NCI-H345 (cell line): ENCODE measurements around the gene GPR176.
"Not testable (repeated sequence)": the region's sequence is repeated elsewhere in the genome, so short reads cannot be mapped to it uniquely, and the experiment has no call there.

Source experiments
- DNase-seq: peaks from one replicate; lab custom pipeline; 2025; lab: John Stamatoyannopoulos, UW

GPR176 gene

DNA sequence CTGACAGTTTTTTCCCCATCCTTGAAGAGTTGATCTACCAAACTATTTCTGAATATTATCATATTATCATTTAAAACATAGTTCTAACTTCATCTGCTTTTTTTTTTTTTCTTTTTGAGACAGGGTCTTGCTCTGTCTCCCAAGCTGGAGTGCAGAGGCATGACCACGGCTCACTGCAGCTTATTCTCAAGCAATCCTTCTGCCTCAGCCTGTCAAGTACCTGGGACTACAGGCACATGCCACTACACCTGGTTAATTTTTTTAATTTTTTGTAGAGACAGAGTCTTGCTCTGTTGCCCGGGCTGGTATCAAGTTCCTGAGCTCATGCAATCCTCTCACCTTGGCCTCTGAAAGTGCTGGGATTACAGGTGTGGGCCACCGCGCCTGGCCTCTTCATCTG lies 15.2 kb upstream of the GPR176 start:
- no peak for DNase-seq

DNA sequence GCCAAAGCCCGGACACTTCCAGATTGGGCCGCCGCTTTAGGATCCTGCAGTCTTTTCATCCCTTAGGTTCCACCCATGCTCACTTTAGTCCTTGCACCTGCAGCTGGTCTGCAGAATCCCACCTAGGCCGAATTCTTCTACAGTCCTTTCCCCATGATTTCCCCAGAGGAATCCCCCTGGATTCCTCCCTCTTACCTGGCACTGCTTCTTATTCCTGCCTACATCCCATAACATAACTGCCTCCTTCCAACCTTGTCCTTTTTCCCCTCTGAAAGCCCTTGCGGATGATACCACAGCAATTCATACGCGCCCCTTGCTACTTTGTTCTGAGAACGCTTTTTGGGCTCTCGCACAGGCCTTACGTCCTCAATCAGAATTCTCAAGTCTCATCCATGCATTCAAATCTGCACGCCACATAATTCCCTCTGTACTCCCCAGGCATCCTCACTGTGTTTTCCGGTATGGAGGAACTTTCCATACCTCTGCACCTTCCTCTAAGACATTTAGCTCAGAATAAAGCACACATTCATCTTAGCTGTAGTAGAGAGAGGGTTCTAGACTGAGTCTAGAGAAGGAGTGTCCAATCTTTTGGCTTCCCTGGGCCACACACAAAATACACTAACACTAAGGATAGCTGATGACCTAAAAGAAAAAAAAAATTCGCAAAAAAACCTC lies 14.5 kb upstream of the GPR176 start:
- DNase-seq: peak; percentile 29

DNA sequence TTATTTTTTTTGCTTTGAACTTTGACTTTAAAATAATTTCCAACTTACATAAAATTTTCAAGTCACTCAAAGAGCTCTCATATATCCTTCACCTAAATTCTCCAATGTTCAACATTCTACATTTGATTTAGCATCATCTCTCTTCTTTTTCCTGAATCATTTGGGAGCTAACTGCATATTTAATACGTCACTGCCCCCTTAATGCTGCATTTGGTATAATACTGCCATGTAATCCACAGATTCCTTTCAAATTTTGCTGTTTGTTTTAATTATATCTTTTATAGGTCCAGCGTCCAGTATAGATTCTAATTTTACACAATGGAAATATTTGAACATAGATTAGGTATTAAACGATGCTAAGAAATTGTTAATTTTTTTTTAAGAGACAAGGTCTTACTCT lies 11.5 kb upstream of the GPR176 start:
- DNase-seq: no peak

- no peak for DNase-seq
These were observed 6.5 kb upstream of the GPR176 start for GRCh38 chr15:39926526-39926925.

GRCh38 chr15:39925112-39925842 lies 5.2 kb upstream of the GPR176 start:
- DNase-seq: no peak

DNA sequence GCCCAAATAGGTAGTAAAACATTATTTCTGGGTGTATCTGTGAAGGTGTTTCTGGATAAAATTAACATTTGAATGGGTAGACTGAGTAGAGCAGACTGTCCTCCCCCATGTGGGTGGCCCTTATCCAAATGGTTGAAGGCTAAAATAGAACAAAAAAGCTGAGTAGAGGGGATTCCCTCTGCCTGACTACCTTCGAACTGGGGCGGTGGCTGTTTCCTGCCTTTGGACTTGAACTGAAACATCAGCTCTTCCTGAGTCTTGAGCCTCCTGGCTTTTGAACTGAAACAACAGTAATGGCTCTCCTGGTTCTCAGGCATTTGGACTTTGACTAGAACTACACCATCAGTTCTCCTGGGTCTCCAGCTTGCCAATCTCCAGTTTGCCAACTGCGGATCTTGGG lies 4.4 kb upstream of the GPR176 start:
- no peak for DNase-seq

DNA sequence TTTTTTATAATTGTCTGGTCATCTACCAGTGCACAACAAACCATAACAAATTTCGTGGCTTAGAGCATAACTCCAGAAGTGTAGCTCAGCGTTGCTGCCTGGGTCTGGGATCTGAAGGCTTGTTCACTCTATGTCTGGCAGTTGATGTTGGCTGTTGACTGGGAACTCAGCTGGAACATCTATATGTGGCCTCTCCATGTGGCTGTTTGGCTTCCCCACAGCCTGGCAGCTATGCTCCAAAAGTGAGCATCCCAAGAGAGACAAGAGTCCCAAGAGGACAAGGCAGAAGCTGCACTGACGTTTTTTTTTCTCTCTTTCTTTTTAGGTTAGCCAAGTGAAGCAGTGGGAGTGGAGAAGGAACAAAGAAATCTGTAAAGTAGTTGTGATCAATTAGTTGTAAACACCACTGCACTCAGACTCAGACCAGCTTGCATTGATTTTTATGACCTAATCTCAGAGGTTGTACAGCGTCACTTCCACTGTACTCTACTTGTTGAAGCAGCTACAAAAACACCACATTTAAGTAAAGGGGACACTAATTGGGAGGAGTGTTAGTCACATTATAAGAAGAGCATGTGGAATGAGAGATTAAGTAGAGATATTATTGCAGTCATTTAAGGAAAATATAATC lies 2.5 kb upstream of the GPR176 start:
- DNase-seq: peak; percentile 30

DNA sequence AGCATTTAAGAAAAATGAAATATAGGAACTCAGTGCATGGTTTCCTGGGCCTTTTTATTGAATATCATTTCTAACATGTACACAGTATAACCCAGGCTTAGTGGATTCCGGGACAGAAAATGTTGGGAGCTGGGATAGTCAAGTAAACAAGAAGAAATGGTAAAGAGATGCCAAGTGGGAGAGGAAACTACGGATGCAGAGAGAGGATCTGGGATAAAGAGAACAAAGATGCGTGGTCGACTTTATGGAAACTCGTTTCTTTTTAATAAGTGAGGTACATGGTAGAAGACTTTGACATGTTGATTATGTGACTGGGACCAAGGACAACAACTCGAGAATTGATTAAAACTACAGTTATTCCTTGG lies 1.2 kb upstream of the GPR176 start:
- no peak for DNase-seq

GRCh38 chr15:39920510-39921273 lies 626 bp upstream of the GPR176 start:
- peak; percentile 82 for DNase-seq

- no peak for DNase-seq
These were observed 687 bp downstream of the GPR176 start for GRCh38 chr15:39919411-39919747.

DNA sequence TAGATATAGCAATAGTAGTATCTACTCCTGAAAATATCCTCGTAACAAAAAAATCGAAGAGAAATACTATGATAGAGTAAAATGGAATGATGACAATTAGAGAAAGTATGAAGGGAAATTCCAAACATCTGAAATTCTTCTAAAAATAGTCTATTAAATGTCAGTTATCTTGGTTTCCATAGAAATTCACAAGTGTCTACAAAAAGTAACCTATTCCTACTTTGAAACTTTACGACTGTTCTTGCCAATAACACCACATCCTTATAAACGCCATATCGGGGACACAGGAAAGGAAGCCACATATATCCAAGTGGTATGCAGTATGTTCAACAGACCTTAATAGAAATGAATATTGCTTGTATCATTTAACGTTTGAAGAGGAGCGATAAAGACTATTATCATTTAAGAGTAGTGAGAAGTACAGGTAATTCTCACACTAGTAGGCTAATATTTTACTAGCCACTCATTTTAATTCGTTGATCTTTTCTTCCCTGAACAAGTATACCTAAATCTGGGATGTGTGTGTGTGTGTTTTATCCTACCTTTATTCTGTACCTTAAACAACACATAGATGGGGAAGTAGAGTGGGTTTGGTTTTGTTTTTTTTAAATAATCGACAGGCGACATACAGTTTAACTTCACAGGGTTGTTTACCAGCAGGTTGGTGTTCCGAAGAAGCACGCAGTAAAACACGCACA lies 1.2 kb downstream of the GPR176 start:
- DNase-seq: no peak

- no peak for DNase-seq
These were observed 5.1 kb downstream of the GPR176 start for GRCh38 chr15:39914977-39915376.

- no peak for DNase-seq
These were observed 11.1 kb downstream of the GPR176 start for GRCh38 chr15:39909007-39909406.

DNA sequence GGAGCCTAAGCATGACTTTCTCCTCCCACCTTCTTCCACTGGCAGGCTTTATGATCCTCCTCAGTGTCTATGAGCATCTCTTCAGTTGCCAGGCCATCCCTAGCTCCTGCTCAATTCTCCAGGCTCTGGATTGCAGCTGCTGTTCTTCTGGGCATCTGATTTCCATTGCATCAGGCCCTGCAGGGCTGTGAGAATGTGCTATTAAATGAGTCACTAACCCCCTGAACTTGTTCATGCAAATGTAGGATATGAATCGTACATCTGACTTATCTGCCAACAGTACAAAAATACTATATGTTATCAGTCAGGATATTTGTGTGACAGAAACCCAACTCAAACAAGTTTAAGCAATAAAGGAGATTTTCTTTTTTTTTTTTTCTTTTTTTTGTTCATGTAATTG lies 11.9 kb downstream of the GPR176 start:
- DNase-seq: no peak

DNA sequence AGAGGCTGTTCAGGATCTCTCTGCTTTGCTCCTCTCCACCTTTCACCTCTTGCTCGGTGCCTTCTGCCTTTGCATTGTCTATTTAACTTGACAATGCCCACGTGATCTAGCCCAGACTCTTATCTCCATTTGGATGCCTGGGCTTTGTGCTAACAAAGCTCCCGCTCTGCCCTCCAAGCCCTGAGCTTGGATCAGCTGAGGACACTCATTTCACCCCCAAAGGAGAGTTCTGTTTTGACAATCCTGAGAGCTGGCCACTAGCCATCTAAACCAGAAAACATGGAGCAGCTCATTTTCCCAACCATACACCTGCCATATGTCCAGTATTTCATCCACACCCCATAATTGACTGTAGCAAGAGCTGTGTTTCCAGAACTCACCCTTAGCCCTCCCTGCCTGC lies 12.8 kb downstream of the GPR176 start:
- DNase-seq: no peak

GRCh38 chr15:39904115-39904514 lies 16.0 kb downstream of the GPR176 start:
- no peak for DNase-seq

GRCh38 chr15:39898317-39898716 lies 21.7 kb downstream of the GPR176 start:
- DNase-seq: no peak

- DNase-seq: no peak
These were observed 23.2 kb downstream of the GPR176 start for GRCh38 chr15:39896846-39897245.

GRCh38 chr15:39896101-39896500 lies 24.0 kb downstream of the GPR176 start:
- DNase-seq: no peak

GRCh38 chr15:39893051-39893450 lies 27.0 kb downstream of the GPR176 start:
- DNase-seq: not testable (repeated sequence)

DNA sequence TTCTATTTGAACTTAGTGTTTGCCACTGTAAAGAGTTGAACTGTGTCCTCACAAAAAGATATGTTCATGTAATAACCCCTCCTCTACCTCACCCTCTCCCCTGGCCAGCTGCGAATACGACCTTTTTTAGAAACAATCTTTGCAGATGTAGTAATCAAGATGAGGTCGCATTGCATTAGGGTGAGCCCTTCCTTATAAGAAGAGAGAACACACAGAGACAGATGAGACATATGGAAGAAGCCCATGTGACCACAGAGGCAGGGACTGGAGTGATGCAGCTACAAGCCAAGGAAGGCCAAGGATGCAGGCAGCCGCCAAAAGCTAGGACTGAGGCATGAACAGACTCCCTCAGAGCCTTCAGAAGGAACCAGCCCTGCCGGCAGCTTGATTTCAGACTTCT lies 27.6 kb downstream of the GPR176 start:
- DNase-seq: no peak

DNA sequence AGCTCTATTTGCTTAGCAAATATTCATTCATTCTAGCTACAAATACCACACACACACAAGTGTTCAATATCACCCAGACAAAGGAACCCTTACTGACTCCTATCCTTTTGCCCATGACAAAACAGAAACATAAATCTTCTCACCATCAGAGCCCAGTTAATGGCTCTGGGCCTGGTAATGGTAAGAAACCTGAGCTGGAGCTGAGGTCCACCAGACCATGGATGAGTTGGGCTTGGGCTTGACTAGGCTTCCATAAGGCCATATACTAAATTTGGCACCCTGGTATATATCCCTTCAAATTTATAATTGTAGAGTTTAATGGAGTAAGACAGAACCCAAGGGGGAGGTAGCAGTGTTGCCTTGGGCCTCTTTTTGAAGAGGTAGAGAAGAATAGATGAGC lies 29.4 kb downstream of the GPR176 start:
- DNase-seq: peak; percentile 31
